Keratinocyte (primary cell): Measurements from ENCODE around the gene NINJ2. TPM values are rescaled to one million over a fixed set of nuclear protein-coding genes. Genes with fewer than 3 reads are reported as not detected.

ENCODE experiments used
- DNase-seq: peaks from one replicate; pipeline ENCODE4 v3.0.0-alpha.2; 2011; ENCODE audit warnings: low read depth, missing footprints, low spot score
- FAIRE-seq: peaks from 2 replicates; lab custom pipeline; 2011; peaks lifted over from hg19 to GRCh38; lab: Jason Lieb, UNC
- H2AFZ ChIP-seq: 2 replicates; pipeline ENCODE4 v1.6.0; 2012; ENCODE audit warnings: low read length, control low read depth, inconsistent platforms; ENCODE audit not compliant: control insufficient read depth
- H3K27ac ChIP-seq: 2 replicates; pipeline ENCODE4 v1.5.1; 2011; ENCODE audit warnings: low read length; ENCODE audit not compliant: control insufficient read depth, insufficient read depth
- H3K27me3 ChIP-seq: 3 replicates; pipeline ENCODE4 v1.6.0; 2011; ENCODE audit warnings: low read length; ENCODE audit not compliant: control insufficient read depth, insufficient read depth; ENCODE audit errors: extremely low read depth
- H3K36me3 ChIP-seq, 2 experiments: 2 replicates in 1 of 2; 3 replicates in 1 of 2; pipeline ENCODE4 v1.5.1; 2011; ENCODE audit warnings: low read length in 2 of 2, mild to moderate bottlenecking in 1 of 2; ENCODE audit not compliant: control insufficient read depth in 2 of 2, insufficient read depth in 2 of 2; ENCODE audit errors: extremely low read depth in 1 of 2
- H3K4me1 ChIP-seq: 3 replicates; pipeline ENCODE4 v1.5.1; 2011; ENCODE audit warnings: low read length; ENCODE audit not compliant: control insufficient read depth, insufficient read depth; ENCODE audit errors: extremely low read depth
- H3K4me2 ChIP-seq: 3 replicates; pipeline ENCODE4 v1.6.0; 2011; ENCODE audit warnings: low read depth, low read length; ENCODE audit not compliant: control insufficient read depth, insufficient read depth; ENCODE audit errors: extremely low read depth
- H3K4me3 ChIP-seq, 3 experiments: fragments of 200-600 bp in 1 of 3; sonication (generic) in 1 of 3; 2 replicates in 2 of 3; 3 replicates in 1 of 3; pipeline ENCODE4 v1.5.1; 2011 to 2016; ENCODE audit warnings: low read length in 3 of 3, mild to moderate bottlenecking in 3 of 3, control low read depth in 2 of 3, inconsistent platforms in 1 of 3, low read depth in 1 of 3, mixed read lengths in 1 of 3, mixed run types in 1 of 3, moderate library complexity in 1 of 3; ENCODE audit not compliant: control insufficient read depth in 2 of 3, insufficient read depth in 2 of 3; ENCODE audit errors: extremely low read depth in 1 of 3
- H3K79me2 ChIP-seq: 2 replicates; pipeline ENCODE4 v1.6.0; 2012; ENCODE audit warnings: low read length; ENCODE audit not compliant: control insufficient read depth, insufficient read depth
- H3K9ac ChIP-seq: 3 replicates; pipeline ENCODE4 v1.6.0; 2011; ENCODE audit warnings: low read length; ENCODE audit not compliant: control insufficient read depth, insufficient read depth; ENCODE audit errors: extremely low read depth
- H3K9me1 ChIP-seq: 3 replicates; pipeline ENCODE4 v1.6.0; 2011; ENCODE audit warnings: low read length; ENCODE audit not compliant: control insufficient read depth, insufficient read depth; ENCODE audit errors: extremely low read depth
- H3K9me3 ChIP-seq: 2 replicates; pipeline ENCODE4 v1.5.1; 2012; ENCODE audit warnings: low read depth, low read length; ENCODE audit not compliant: control insufficient read depth
- H4K20me1 ChIP-seq: 3 replicates; pipeline ENCODE4 v1.6.0; 2011; ENCODE audit warnings: low read length; ENCODE audit not compliant: control insufficient read depth, insufficient read depth; ENCODE audit errors: extremely low read depth
- CTCF ChIP-seq, 3 experiments: IDR thresholded peaks in 1 of 3; conservative IDR thresholded peaks in 1 of 3; optimal IDR thresholded peaks in 1 of 3; 2 replicates in 2 of 3; 3 replicates in 1 of 3; pipeline versions ENCODE3 to v1.5.1; 2011; ENCODE audit warnings: low read length in 3 of 3, mild to moderate bottlenecking in 3 of 3, moderate library complexity in 2 of 3, control low read depth in 1 of 3, inconsistent platforms in 1 of 3; ENCODE audit not compliant: insufficient read depth in 2 of 3; ENCODE audit errors: extremely low read depth in 1 of 3
- EZH2 ChIP-seq: IDR thresholded peaks from one replicate; pipeline ENCODE4 v1.6.1; 2012; ENCODE audit warnings: inconsistent platforms, mild to moderate bottlenecking, low read length, moderate library complexity
- dilution Hi-C: fragments of 300-500 bp; cut with MboI; formaldehyde crosslinking; loops from one replicate; pipeline ENCODE4 v1.7.0; 2020; ENCODE audit warnings: low sequenced_read_pairs; ENCODE audit not compliant: extremely low pct_ligation_motif_present
- polyA plus RNA-seq, 5 experiments: library from polyadenylated mRNA; depleted of rRNA in 3 of 5; stranded (reverse) in 3 of 5; stranded (forward) in 1 of 5; unstranded in 1 of 5; fragments of >200 nt; gene quantifications; 1 replicate in 1 of 5; 2 replicates in 3 of 5; 3 replicates in 1 of 5; pipeline versions ENCODE4 v1.2.1 to v1.2.3, GENCODE V29; 2011 to 2012; ENCODE audit warnings: missing spikeins in 2 of 5, low read depth in 1 of 5, low replicate concordance in 1 of 5

NINJ2 gene
- polyA plus RNA-seq, 1 donor (not counting 4 experiments of a cell fraction or from before 2014, with no cell fraction given) = 0.58 TPM

GRCh38 chr12:666766-667308 is 3.6 kb upstream of the NINJ2 start:
- H3K27ac ChIP-seq = no peak overlapping the region
- peaks cover 17% of the 10 kb centered on the region for H3K27me3 ChIP-seq
- H3K36me3 ChIP-seq = no peaks in the 10 kb centered on the region
- no peak for DNase-seq
- no peak overlapping the region for H3K4me2 ChIP-seq
- no peaks in the 10 kb centered on the region for H3K9me1 ChIP-seq
- H3K4me3 ChIP-seq = no peak overlapping the region
- H3K9ac ChIP-seq = no peak overlapping the region
- dilution Hi-C loops = no loop called here
- H2AFZ ChIP-seq = no peak overlapping the region
- H3K4me1 ChIP-seq = no peaks in the 10 kb centered on the region
- no peaks in the 10 kb centered on the region for H4K20me1 ChIP-seq
- H3K79me2 ChIP-seq = no peaks in the 10 kb centered on the region
- H3K9me3 ChIP-seq = no peaks in the 10 kb centered on the region
- TF ChIP-seq CTCF (optimal IDR thresholded peaks at IDR 0.05 in 1 of 3, IDR thresholded peaks at IDR 0.05 in 1 of 3, conservative IDR thresholded peaks at IDR 0.05 in 1 of 3; ENCODE audit: extremely low read depth in 1 of 3, insufficient read depth in 2 of 3, low read length in 3 of 3) = no peak
- TF ChIP-seq EZH2 = no peak
- FAIRE-seq = no peak

- no peaks in the 10 kb centered on the region for H4K20me1 ChIP-seq
- TF ChIP-seq CTCF (optimal IDR thresholded peaks at IDR 0.05 in 1 of 3, IDR thresholded peaks at IDR 0.05 in 1 of 3, conservative IDR thresholded peaks at IDR 0.05 in 1 of 3; ENCODE audit: extremely low read depth in 1 of 3, insufficient read depth in 2 of 3, low read length in 3 of 3) (no peak), EZH2 (no peak)
- H3K4me2 ChIP-seq = no peak overlapping the region
- no peaks in the 10 kb centered on the region for H3K9me1 ChIP-seq
- H3K27me3 ChIP-seq = peaks cover 17% of the 10 kb centered on the region
- dilution Hi-C loops = no loop called here
- H3K9ac ChIP-seq = no peak overlapping the region
- H3K79me2 ChIP-seq = no peaks in the 10 kb centered on the region
- H3K36me3 ChIP-seq = no peaks in the 10 kb centered on the region
- no peak overlapping the region for H3K27ac ChIP-seq
- H3K4me3 ChIP-seq = no peak overlapping the region
- H3K9me3 ChIP-seq = no peaks in the 10 kb centered on the region
- H3K4me1 ChIP-seq = no peaks in the 10 kb centered on the region
- DNase-seq (no peak), FAIRE-seq (no peak)
- no peak overlapping the region for H2AFZ ChIP-seq
Measured at GRCh38 chr12:666066-666465, 2.8 kb upstream of the NINJ2 start.
